Ovary (tissue), 3 donors: Measurements from ENCODE around the gene ZNF598.

Experiments
- POLR2A ChIP-seq: fragments of 450-650 bp; IDR thresholded peaks from one replicate; pipeline ENCODE4 v1.6.1; 2017; ENCODE audit warnings: antibody characterized with exemption, mild to moderate bottlenecking, moderate library complexity
- TF ChIP-seq, protein P1 (sequence below), 3 donors: fragments of 450-650 bp in 2 of 3; fragments of 200-600 bp in 1 of 3; IDR thresholded peaks; one replicate each; pipeline versions ENCODE4 v1.5.1 to v1.8.0; 2016 to 2022; ENCODE audit warnings: antibody characterized with exemption in 3 of 3, mild to moderate bottlenecking in 1 of 3
- donor health status: DM: no; HTN: no; CAD: no.

DNA sequence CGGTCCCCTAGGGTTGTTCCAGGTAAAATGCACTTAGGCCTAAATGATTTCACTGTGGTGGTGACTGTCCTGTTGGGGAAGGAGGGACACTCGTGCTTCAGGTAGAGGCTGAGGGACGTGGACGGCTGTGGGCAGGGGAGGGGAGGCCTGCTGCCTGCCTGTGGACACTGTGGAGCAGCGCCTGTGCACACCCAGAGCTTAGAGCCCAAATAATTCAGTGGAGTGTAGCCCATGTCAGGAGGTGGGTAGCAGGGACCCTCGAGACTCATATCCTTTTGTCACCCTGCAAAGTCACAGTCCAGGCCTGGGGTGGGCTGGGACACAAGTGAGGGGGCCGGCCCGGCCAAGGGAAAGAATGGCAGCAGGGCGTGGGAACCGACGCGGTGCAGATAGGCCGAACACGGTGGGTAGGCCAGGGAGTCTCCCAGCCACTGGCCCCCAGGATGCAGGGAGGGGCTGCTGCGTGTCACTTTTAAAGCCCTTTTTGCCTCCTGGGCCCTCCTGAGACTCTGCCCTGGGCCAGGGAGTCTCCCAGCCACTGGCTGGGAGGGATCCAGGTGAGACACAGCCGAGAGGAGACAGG lies 16.3 kb upstream of the ZNF598 start:
- TF ChIP-seq, protein P1, sequence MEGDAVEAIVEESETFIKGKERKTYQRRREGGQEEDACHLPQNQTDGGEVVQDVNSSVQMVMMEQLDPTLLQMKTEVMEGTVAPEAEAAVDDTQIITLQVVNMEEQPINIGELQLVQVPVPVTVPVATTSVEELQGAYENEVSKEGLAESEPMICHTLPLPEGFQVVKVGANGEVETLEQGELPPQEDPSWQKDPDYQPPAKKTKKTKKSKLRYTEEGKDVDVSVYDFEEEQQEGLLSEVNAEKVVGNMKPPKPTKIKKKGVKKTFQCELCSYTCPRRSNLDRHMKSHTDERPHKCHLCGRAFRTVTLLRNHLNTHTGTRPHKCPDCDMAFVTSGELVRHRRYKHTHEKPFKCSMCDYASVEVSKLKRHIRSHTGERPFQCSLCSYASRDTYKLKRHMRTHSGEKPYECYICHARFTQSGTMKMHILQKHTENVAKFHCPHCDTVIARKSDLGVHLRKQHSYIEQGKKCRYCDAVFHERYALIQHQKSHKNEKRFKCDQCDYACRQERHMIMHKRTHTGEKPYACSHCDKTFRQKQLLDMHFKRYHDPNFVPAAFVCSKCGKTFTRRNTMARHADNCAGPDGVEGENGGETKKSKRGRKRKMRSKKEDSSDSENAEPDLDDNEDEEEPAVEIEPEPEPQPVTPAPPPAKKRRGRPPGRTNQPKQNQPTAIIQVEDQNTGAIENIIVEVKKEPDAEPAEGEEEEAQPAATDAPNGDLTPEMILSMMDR (IDR thresholded peaks at IDR 0.05), result no peak
- TF ChIP-seq POLR2A, result no peak
